Stimulated activated CD4-positive, alpha-beta T cell treated with anti-CD3 and anti-CD28 coated beads, Interleukin-4, amount 100 ng/mL, for 48 hours (primary cell): ENCODE results near the gene NLGN1.
"Not testable (repeated sequence)": the region's sequence is repeated elsewhere in the genome, so short reads cannot be mapped to it uniquely, and the experiment has no call there.

Experiments
- DNase-seq, 2 donors: peaks; one replicate each; pipeline ENCODE4 v3.0.0-alpha.2; 2020; ENCODE audit warnings: low read depth in 2 of 2

Gene NLGN1

GRCh38 chr3:173553635-173554280 is 156.2 kb downstream of the NLGN1 start:
- DNase-seq: no peak

DNA sequence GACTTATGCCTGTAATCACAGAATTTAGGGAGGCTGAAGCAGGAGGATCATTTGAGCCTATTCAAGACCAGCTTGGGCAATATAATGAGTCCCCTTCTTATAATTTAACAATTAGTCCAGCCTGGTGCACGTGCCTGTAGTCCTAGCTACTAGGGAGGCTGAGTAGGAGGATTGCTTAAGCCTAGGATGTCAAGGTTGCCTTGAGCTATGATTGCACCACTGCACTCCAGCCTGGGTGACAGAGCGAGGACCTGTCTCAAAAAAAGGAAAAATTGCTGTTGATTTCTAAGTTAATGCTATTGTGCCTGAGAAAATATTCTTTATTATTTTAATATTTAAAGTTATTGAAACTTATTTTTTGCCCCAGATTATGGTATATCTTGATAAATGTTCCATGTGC is 159.0 kb downstream of the NLGN1 start:
- no peak for DNase-seq

DNA sequence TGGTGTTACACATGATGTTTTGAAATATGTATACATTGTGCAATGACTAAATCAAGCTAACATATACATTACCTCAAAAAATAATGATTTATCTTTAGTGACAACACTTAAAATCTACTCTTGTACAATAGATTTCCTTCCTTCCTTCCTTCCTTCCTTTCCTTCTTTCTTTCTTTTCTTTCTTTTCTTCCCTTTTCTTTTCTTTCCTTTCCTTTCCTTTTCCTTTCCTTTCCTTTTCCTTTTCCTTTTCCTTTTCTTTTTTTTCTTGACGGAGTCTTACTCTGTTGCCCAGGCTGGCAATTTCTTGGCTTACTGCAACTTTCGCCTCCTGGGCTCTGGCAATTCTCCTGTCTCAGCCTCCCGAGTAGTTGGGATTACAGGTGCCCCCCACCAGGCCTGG is 170.5 kb downstream of the NLGN1 start:
- no peak for DNase-seq

DNA sequence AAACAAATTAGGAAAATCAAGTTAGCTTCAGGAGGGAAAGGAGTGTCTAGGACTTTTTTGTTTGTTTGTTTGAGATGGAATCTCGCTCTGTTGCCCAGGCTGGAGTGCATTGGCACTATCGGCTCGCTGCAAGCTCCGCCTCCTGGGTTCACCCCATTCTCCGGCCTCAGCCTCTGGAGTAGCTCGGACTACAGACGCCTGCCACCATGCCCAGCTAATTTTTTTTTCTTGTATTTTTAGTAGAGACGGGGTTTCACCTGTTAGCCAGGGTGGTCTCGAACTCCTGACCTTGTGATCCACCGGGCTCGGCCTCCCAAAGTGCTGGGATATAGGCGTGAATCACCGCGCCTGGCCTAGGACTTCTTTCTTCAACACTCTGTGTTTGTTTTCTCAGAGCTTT is 171.1 kb downstream of the NLGN1 start:
- no peak for DNase-seq

DNA sequence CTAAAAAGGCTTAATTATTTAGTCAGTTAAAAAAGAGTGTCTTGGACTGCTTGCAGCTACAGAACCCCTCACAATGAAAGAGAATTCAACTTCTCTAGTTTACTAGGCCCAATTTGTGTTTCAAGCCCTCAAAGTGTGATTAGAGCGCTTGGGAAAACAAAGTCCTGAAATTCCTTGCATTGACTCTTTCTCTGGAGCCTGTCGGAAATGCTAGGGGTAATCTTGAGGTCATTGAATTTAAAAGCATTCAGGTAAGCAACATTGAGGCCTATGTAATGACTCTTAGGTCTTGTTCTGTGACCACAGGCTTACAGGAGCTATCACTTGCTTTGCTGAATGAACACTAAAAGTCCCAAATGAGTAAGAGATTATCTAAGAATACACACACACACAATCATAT is 186.0 kb downstream of the NLGN1 start:
- DNase-seq: no peak

DNA sequence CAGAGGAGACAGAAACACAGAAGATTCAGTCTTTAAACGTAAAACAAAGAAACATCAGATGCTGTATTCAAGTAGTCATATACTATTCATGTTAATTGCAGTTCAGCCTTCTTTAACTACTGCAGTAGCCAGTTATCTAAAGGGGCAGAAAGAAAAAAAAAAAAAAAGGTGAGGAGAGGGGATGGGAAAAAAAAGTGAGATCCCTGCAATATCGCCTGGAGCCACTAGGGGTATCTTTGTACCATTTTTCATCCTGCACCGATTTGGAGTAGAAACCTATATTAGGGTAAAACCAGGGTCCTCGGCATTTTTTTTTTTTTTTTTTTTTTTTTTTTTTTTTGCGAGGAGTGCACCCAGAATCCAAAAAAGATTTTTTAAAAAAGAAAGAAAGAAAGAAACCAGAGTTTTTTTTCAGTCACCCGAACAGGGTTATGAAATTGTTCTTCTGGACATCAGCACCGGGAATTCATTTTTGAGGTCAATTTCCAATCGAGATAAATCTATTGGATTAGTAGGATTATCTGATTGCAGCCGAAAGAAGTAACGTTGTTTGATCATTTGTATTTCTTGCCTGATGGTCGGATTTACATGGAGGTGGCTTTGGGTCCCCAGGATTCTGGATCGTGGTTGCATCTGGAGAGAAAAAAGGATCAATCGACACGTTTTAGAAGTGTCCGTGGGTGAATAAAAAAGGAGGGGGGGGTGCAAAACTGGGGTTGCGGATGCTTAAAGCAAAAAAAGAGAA is 186.7 kb downstream of the NLGN1 start:
- DNase-seq: no peak

DNA sequence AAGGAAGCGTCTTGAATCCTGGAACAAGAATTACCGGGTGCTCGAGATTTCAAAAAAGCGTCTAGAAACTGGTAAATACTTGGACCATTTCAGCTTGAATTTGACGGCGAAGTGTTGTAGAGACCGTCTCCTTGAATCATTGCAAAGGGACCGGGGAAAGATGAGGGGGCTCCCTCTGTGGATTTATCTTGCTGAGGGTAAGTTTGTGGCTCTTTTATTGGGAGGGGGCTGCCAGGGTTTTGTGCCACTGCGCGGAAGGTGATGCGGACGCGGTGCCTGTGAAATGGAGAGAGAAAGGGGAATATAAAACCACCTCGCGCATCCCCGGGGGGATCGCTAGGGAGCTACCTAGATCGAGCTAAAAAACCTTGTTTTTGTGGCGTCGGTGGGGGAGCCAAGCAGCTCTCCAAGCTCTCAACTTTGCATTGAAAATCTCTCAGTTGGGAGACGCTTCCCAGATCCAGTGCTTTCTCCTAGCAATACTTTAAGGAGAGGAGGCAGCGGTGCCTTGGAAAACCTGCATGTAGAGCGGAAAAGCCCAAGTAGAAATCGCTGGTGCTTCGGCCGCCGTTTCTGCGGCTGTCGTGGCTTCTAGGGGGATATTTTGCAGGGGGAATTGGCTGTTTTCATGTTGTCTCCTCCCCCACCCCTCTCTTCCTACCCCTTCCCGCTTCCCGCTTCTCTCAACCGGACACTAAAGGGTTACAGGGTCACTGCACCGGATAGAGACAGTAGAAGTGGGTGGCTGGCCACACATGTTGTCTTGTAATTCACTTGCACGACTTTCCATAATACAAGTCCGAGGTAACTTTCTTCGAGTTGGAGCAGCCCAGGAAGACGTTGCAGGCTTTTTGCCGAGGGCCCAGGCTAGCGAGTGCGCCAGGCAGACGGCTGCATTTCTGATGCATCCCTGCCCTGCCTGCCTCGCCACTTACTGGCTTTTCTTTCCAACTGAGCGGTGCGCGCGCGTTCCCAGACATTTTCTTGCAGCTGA is 187.6 kb downstream of the NLGN1 start:
- DNase-seq: no peak

DNA sequence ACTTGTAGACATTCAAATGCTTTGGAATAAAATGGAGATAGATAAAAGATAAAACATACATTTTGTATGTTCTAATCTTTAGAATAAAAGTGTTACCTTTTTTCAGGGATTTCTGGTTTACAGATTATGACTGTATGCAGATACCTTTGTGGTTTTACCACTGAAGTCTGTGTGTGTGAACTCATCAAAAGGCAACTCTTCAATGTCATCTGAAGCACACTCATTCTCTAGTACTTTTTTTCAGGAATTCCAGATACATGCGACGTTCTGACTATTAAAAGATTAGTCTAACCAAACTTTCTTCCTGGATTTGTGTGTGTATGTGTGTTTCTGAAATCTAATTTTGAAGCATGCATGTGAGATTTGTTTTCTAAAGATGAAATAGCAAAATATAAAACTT is 188.6 kb downstream of the NLGN1 start:
- no peak for DNase-seq

GRCh38 chr3:173587055-173587454 is 189.5 kb downstream of the NLGN1 start:
- DNase-seq: no peak

GRCh38 chr3:173588556-173588955 is 191.0 kb downstream of the NLGN1 start:
- DNase-seq: no peak

DNA sequence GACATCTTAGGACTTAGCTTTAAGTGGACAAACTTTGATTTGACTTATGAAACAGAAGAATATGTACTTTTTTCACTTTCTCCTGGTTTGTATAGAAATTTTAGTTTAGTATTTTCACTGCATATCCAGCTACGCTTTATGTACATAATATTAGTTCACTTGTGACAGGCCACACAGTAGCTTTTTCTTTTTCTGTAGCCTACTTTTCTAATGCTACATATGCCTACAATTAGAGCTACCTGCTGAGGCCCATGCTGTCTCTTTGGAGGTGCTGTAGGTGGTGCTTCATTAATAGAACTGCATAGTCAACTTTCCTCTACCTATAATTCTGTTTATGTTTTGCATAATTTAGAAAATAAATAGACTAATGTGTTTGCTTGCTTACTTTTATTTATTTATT is 191.6 kb downstream of the NLGN1 start:
- DNase-seq: no peak

- no peak for DNase-seq
Measured at GRCh38 chr3:173591401-173591800, 193.9 kb downstream of the NLGN1 start.

DNA sequence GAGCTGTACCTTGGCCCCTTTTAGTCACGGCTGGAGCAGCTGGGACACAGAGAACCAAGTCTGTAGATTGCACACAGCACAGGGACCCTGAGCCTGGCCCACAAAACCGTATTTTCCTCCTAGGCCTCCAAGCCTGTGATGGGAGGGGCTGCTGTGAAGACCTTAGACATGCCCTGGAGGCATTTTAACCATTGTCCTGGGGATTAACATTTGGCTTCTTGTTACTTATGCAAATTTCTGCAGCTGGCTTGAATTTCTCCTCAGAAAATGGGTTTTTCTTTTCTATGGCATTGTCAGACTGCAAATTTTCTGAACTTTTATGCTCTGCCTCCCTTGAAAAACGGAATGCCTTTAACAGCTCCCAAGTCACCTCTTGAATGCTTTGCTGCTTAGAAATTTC is 197.3 kb downstream of the NLGN1 start:
- not testable (repeated sequence) for DNase-seq

DNA sequence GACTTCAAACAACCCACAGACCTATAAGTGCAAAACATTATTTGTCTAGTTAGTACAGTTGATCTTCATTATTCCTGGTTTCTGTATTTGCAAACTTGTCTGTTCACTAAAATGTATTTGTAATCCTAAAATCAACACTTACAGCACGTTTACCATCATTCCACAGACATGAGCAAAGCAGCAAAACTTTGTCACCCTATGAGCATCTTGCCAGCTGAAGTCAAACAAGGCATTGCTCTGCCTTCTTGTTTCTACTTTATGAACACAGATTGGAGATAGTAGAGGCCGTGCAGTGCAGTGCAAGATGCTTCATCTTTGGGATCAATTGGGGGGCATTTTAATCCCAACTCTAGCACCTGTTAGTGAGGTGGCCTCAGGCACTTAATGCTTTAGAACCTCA is 202.1 kb downstream of the NLGN1 start:
- no peak for DNase-seq

DNA sequence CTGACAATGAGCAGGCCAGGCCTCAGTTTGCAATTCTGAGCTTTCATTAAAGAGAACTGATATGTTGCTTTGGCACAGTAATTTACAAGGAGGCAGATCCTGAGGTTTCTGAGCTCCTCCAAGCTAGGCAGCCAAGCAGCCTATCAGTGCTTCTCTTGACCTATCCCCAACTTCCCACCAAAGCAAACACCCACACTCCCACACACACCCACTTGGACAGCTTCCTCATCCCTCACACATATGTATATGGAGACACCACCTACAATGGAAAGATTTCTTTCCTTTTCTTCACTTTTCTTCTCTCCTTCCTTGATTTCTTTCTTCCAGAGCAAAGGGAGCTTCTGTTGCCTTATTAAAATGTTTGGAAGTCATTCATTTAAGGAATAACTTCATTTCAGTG is 217.0 kb downstream of the NLGN1 start:
- DNase-seq: no peak

GRCh38 chr3:173615661-173616060 is 218.1 kb downstream of the NLGN1 start:
- DNase-seq: no peak

DNA sequence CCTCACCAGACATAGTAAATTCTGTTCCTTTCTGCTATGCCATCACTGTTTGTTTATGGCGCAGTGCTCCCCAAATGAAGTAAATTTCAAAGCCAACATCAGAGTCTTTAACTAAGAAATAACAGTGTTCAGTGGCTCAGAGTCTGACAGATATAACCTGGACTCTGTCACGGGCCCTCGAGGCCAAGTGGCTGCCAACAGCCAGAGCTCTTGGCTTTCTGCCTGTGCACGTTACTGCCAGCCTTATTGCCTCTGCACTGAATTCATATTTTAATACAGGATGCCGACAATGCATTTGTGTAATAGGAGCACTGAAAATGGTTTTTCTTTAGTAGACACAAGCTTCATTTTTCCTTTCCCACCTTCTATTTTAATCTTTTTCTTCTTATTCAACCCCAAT is 219.9 kb downstream of the NLGN1 start:
- no peak for DNase-seq

- no peak for DNase-seq
Measured at GRCh38 chr3:173618148-173618547, 220.6 kb downstream of the NLGN1 start.

- no peak for DNase-seq
Measured at GRCh38 chr3:173618703-173619102, 221.2 kb downstream of the NLGN1 start.

GRCh38 chr3:173622166-173622565 is 224.6 kb downstream of the NLGN1 start:
- DNase-seq: no peak

- no peak for DNase-seq
Measured at GRCh38 chr3:173624086-173624485, 226.5 kb downstream of the NLGN1 start.

GRCh38 chr3:173630849-173631248 is 233.3 kb downstream of the NLGN1 start:
- no peak for DNase-seq
